ENCODE results near the gene WNT6.

The WNT6 gene

GRCh38 chr2:218878926-218879761, 19.5 kb downstream of the WNT6 start:
- no peak for TF ChIP-seq ZFX (IDR thresholded peaks at IDR 0.05; ENCODE audit: borderline replicate concordance)
- no peak for TF ChIP-seq CTCF (IDR thresholded peaks at IDR 0.05)
- no peak overlapping the region for H3K27ac ChIP-seq

- H3K27ac ChIP-seq = no peak overlapping the region
Observed at GRCh38 chr2:218879776-218880101, 20.1 kb downstream of the WNT6 start.

GRCh38 chr2:218880102-218880858, 20.7 kb downstream of the WNT6 start, which contains the start of gene WNT10A:
Gene WNT10A, plus strand, starts transcription at chr2:218880852. Its CDS starts 144 bp downstream, at chr2:218880996.
- TF ChIP-seq CTCF (IDR thresholded peaks at IDR 0.05) = no peak
- no peak for TF ChIP-seq ZFX (IDR thresholded peaks at IDR 0.05; ENCODE audit: borderline replicate concordance)
- H3K27ac ChIP-seq = no peak within 1 kb of the TSS

More at GRCh38 chr2:218879776-218880101, 20.1 kb downstream of the WNT6 start:
- TF ChIP-seq ZFX (IDR thresholded peaks at IDR 0.05; ENCODE audit: borderline replicate concordance) = no peak
- TF ChIP-seq CTCF (IDR thresholded peaks at IDR 0.05) = no peak

GRCh38 chr2:218880859-218881594, 21.4 kb downstream of the WNT6 start:
- TF ChIP-seq CTCF (IDR thresholded peaks at IDR 0.05) (no peak), ZFX (IDR thresholded peaks at IDR 0.05; ENCODE audit: borderline replicate concordance) (no peak)
- H3K27ac ChIP-seq = no peak overlapping the region

- H3K27ac ChIP-seq = no peak overlapping the region
- TF ChIP-seq ZFX (IDR thresholded peaks at IDR 0.05; ENCODE audit: borderline replicate concordance) = no peak
Observed at GRCh38 chr2:218881744-218882460, 22.3 kb downstream of the WNT6 start.

GRCh38 chr2:218882461-218882816, 22.8 kb downstream of the WNT6 start:
- H3K27ac ChIP-seq = no peak overlapping the region
- TF ChIP-seq CTCF (IDR thresholded peaks at IDR 0.05) (no peak), ZFX (IDR thresholded peaks at IDR 0.05; ENCODE audit: borderline replicate concordance) (no peak)

- TF ChIP-seq CTCF (IDR thresholded peaks at IDR 0.05) = no peak
- no peak for TF ChIP-seq ZFX (IDR thresholded peaks at IDR 0.05; ENCODE audit: borderline replicate concordance)
- H3K27ac ChIP-seq = no peak overlapping the region
Observed at GRCh38 chr2:218882866-218883366, 23.3 kb downstream of the WNT6 start.
